MG63 (cell line): ENCODE measurements around the gene TMEM119. TPM values are rescaled to one million over a fixed set of nuclear protein-coding genes. Genes with fewer than 3 reads are reported as not detected.
"Not testable (repeated sequence)": the region's sequence is repeated elsewhere in the genome, so short reads cannot be mapped to it uniquely, and the experiment has no call there.

Experiments
- DNase-seq: peaks from one replicate; pipeline ENCODE4 v3.0.0-alpha.2; 2020
- H3K27me3 ChIP-seq: fragments of 250-450 bp; sonication (Bioruptor Pico); 2 replicates; pipeline ENCODE4 v1.5.1; 2020; ENCODE audit warnings: mild to moderate bottlenecking, moderate library complexity
- H3K36me3 ChIP-seq: fragments of 250-450 bp; sonication (Bioruptor Pico); 2 replicates; pipeline ENCODE4 v1.5.1; 2020; ENCODE audit warnings: mild to moderate bottlenecking, moderate library complexity
- H3K4me3 ChIP-seq: fragments of 250-450 bp; sonication (Bioruptor Pico); 2 replicates; pipeline ENCODE4 v1.5.1; 2020; ENCODE audit warnings: mild to moderate bottlenecking, moderate library complexity
- H3K9me3 ChIP-seq: fragments of 250-450 bp; sonication (Bioruptor Pico); 2 replicates; pipeline ENCODE4 v1.5.1; 2020; ENCODE audit warnings: mild to moderate bottlenecking, moderate library complexity
- total RNA-seq: library from RNA; depleted of rRNA; stranded (reverse); fragments of >200 nt; shearing (Covaris generic); gene quantifications from 2 replicates; pipeline ENCODE4 v1.2.3, GENCODE V29; 2014; ENCODE audit warnings: low replicate concordance

The TMEM119 gene
- total RNA-seq, 1 experiment from 2014 or later, result 31.2 TPM

- H3K36me3 ChIP-seq, result peaks cover 27% of the 10 kb centered on the region
- no peaks in the 10 kb centered on the region for H3K27me3 ChIP-seq
- peak overlapping the region; percentile 58 for H3K4me3 ChIP-seq
- DNase-seq, result no peak
- H3K9me3 ChIP-seq, result no peaks in the 10 kb centered on the region
These were observed 878 bp downstream of the TMEM119 start for GRCh38 chr12:108596854-108597558.

DNA sequence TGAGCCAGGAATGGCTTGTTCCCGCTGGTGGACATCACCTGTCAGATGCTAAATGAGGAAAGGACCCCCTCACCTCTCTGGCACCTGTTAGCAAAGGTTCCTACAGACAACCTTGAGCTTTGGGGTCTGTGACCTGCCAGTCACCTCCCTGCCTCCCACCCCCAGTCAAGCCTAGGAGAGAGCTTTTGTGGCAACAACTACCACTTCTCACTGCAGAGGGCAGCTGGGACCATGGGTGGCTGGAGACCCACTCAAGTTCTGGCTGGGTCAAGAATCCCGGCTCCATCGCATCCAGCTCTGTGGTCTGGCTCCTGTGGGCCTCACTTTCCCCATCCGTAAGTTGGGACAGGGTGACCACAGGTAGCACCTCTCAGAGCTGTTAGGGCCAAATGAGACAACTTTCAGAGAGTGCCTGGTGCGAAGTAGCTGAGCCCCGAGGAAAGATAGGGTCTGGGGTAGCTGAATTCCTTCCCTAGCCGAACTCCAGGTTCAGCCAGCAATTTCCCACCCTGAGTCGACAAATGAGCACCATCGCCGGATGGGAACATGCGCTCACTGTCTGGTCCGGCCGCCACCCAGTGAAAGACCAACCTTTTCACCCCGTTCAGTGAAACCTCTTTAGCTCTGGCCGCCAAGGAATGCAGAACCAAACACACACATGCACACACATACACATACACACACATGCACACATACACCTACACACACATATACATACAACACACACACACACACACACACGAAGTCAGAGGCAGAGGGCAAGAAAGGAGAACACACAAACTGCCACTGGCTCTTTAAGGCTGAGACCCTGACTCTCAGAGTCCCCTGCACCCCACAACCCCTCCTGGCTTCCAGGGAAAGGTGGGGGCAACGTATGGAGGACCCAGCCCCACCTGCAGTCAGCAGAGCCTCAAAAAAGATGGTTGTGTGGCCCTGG, 1.9 kb downstream of the TMEM119 start:
- no peaks in the 10 kb centered on the region for H3K27me3 ChIP-seq
- H3K4me3 ChIP-seq, result peak overlapping the region; percentile 58
- DNase-seq, result no peak

GRCh38 chr12:108594960-108595710, 2.7 kb downstream of the TMEM119 start:
- Histone ChIP-seq H3K4me3 (peak overlapping the region; percentile 58), H3K36me3 (peaks cover 31% of the 10 kb centered on the region), H3K9me3 (no peaks in the 10 kb centered on the region), H3K27me3 (no peaks in the 10 kb centered on the region)
- DNase-seq, result no peak

More for the DNA sequence above, 1.9 kb downstream of the TMEM119 start:
- H3K36me3 ChIP-seq, result peaks cover 31% of the 10 kb centered on the region
- no peaks in the 10 kb centered on the region for H3K9me3 ChIP-seq

GRCh38 chr12:108594323-108594903, 3.5 kb downstream of the TMEM119 start:
- H3K27me3 ChIP-seq, result no peaks in the 10 kb centered on the region
- H3K9me3 ChIP-seq, result no peaks in the 10 kb centered on the region
- peaks cover 31% of the 10 kb centered on the region for H3K36me3 ChIP-seq
- no peak overlapping the region for H3K4me3 ChIP-seq
- DNase-seq, result no peak

GRCh38 chr12:108592033-108592909, 5.6 kb downstream of the TMEM119 start:
- Histone ChIP-seq H3K27me3 (no peaks in the 10 kb centered on the region), H3K4me3 (no peak overlapping the region), H3K36me3 (peaks cover 31% of the 10 kb centered on the region), H3K9me3 (no peaks in the 10 kb centered on the region)
- no peak for DNase-seq

GRCh38 chr12:108591267-108591980, 6.5 kb downstream of the TMEM119 start:
- Histone ChIP-seq H3K27me3 (no peaks in the 10 kb centered on the region), H3K4me3 (no peak overlapping the region), H3K36me3 (peaks cover 26% of the 10 kb centered on the region), H3K9me3 (no peaks in the 10 kb centered on the region)
- no peak for DNase-seq

DNA sequence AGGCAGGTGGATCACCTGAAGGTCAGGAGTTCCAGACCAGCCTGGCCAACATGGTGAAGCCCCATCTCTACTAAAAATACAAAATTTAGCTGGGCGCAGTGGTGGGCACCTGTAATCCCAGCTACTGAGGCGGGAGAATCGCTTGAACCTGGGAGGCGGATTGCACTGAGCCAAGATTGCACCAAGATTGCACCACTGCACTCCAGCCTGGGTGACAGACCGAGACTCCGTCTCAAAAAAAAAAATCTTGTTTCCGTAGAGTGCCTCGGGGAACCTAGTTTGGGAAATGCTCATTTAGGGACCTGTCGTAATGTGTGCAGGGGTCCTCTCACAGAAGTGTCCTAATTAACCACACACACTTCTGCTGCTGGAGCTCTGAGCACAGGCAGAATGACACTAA, 7.4 kb downstream of the TMEM119 start:
- peaks cover 19% of the 10 kb centered on the region for H3K36me3 ChIP-seq
- H3K27me3 ChIP-seq, result not testable (repeated sequence)

DNA sequence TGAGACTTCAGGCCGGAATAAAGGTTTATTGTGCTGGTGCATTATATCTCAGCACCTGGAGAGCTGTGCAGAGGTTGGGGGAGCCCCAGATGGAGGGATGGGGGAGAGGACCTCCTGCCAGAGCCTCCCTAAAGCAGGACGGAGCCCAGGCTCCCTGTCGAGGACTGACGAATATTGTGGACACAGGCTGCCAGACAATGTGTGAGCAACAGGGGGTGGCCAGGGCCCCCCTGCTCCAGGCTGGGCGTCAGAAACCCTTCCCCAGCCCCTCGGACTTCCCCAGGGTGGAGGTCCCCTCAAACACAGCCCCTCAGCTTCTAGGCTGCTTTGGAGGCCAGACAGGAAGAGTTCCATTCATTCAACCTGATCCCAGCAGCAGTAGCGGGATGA, 8.0 kb downstream of the TMEM119 start:
- Histone ChIP-seq H3K9me3 (no peaks in the 10 kb centered on the region), H3K4me3 (no peak overlapping the region), H3K36me3 (peaks cover 17% of the 10 kb centered on the region), H3K27me3 (no peaks in the 10 kb centered on the region)
- DNase-seq, result no peak

More for the DNA sequence above, 7.4 kb downstream of the TMEM119 start:
- DNase-seq, H3K4me3 ChIP-seq, H3K9me3 ChIP-seq: not testable (repeated sequence)

DNA sequence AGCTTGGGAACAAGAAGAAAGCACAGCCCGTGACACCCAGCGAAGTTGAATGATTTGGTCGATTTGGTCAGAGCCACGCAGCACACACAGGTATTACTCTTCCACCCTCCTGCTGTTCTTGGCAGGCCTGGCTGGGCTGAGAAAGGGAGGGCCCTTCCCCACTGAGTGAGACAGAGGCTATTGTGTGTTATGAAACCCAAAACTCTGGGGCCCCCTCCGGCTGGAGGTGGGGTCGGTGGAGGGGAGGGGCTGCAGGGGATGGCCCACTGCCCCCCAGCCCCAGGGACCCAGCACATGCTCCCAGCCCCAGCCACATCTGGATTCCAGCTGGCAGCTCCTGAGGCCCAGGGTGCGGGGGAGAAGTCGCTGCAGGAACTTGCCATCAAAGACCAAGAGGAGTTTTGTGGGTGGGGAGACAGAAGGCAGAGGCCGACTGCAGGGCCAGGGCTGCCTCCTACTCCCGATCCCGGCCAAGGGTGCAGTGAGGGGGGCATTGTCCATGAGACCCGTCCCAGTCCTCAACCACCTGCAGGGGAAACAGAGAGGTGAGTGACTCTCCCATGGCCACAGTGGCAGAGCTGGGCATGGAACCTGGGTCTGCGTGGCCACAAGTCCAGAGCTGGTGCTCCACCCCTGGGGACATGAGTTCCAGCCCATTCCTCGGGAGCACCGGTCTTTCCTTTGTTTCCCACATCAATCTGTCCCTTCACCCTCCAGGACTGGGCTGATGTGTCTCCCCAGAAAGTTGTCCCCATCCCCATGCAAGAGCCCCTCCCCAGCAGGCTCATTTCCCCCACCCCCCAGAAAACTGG, 8.7 kb downstream of the TMEM119 start:
- Histone ChIP-seq H3K4me3 (no peak overlapping the region), H3K9me3 (no peaks in the 10 kb centered on the region), H3K36me3 (peaks cover 17% of the 10 kb centered on the region), H3K27me3 (no peaks in the 10 kb centered on the region)
- DNase-seq, result peak; percentile 53

GRCh38 chr12:108587826-108588225, 10.1 kb downstream of the TMEM119 start:
- DNase-seq, result no peak
- H3K27me3 ChIP-seq, result no peaks in the 10 kb centered on the region
- no peak overlapping the region for H3K4me3 ChIP-seq
- no peaks in the 10 kb centered on the region for H3K9me3 ChIP-seq
- H3K36me3 ChIP-seq, result peaks cover 7% of the 10 kb centered on the region

DNA sequence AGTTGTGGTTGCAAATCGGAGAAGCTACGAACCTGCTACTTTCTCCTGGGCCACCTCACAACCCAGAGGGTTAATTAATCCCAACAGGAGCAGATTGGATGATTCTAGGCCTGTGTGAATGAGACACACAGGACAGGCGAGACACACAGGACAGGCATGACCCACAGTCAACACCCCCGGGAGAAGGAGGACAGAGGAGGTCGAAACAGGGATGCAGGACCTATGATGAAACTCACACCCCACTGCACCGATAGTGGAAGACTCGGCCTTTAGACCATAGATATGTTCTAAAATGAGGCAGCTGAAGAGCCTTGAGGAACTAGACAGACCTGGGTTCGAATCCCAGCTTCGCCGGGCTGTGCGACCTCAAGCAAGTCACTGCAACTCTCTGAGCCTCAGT, 11.6 kb downstream of the TMEM119 start:
- no peaks in the 10 kb centered on the region for H3K9me3 ChIP-seq
- H3K36me3 ChIP-seq, result no peaks in the 10 kb centered on the region
- no peak for DNase-seq
- H3K27me3 ChIP-seq, result no peaks in the 10 kb centered on the region
- no peak overlapping the region for H3K4me3 ChIP-seq

- no peaks in the 10 kb centered on the region for H3K27me3 ChIP-seq
- H3K36me3 ChIP-seq, result no peaks in the 10 kb centered on the region
- no peak overlapping the region for H3K4me3 ChIP-seq
- no peaks in the 10 kb centered on the region for H3K9me3 ChIP-seq
- DNase-seq, result no peak
These were observed 12.0 kb downstream of the TMEM119 start for GRCh38 chr12:108585864-108586263.

DNA sequence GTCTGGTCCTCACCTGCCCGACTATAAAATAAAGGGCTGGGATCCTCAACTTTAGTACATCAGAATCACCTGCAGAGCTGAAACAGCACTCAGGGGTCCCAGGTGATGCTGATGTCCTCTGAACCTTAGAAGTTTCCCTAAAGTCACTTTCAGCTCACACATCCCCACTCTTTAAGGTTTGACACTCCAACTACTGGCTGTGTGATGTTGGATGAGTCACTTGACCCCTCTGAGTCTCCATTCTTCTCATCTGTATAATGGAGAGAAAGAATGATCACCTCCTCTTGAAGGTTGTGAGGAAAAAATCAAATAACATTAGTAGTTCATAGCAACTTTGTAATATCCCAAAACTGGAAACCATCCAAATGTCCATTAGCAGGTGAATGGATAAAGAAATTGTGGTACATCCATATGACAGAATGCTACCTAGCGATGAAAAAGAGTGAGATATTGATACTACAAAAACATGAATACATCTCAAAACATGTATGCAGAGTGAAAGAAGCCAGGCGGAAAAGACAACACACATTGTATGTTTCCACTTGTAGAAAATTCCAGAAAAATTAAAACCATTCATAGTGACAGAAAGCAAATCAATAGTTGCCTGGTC, 13.3 kb downstream of the TMEM119 start:
- no peak overlapping the region for H3K4me3 ChIP-seq
- H3K9me3 ChIP-seq, result no peaks in the 10 kb centered on the region
- no peaks in the 10 kb centered on the region for H3K27me3 ChIP-seq
- DNase-seq, result no peak
- H3K36me3 ChIP-seq, result no peaks in the 10 kb centered on the region

GRCh38 chr12:108583991-108584390, 13.9 kb downstream of the TMEM119 start:
- no peak for DNase-seq
- Histone ChIP-seq H3K36me3 (no peaks in the 10 kb centered on the region), H3K4me3 (no peak overlapping the region), H3K9me3 (no peaks in the 10 kb centered on the region), H3K27me3 (no peaks in the 10 kb centered on the region)
